HL-60/S4 (cell line): ENCODE measurements around the gene NSD1.

ENCODE experiments used
- in situ Hi-C: fragments of 300-500 bp; cut with MboI; formaldehyde crosslinking; loops from 2 replicates; pipeline ENCODE4 v1.14.3; 2022; ENCODE audit warnings: low sequenced_read_pairs

NSD1 gene

GRCh38 chr5:177269976-177270375 is 136.4 kb downstream of the NSD1 start:
- in situ Hi-C loops, result no loop called here

GRCh38 chr5:177270653-177271052 is 137.1 kb downstream of the NSD1 start:
- in situ Hi-C loops, result no loop called here

GRCh38 chr5:177271113-177271512 is 137.5 kb downstream of the NSD1 start:
- in situ Hi-C loops, result no loop called here

- in situ Hi-C loops, result no loop called here
These were observed 142.3 kb downstream of the NSD1 start for GRCh38 chr5:177275883-177276282.

GRCh38 chr5:177276886-177277285 is 143.3 kb downstream of the NSD1 start:
- in situ Hi-C loops, result no loop called here

DNA sequence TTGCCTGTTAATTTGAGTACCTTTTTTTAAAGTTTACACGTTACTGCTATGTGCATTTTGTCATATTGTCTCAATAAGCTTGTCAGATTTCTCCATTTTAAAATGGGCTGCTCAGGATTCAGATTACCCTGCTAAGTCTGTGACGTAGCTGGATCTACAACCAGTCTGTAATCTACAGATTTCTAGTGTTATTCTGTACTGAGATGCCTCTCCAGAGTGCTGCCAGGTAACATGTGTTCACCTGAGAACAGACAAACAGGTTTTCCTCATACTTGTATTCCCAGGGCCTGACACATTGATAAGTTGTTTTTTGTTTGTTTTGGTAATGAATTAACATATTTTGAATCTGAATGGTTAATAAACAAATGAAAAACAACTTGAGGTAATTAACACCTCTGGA is 154.6 kb downstream of the NSD1 start:
- in situ Hi-C loops, result no loop called here

- in situ Hi-C loops, result no loop called here
These were observed 157.4 kb downstream of the NSD1 start for GRCh38 chr5:177290816-177291596.

- in situ Hi-C loops, result no loop called here
These were observed 158.2 kb downstream of the NSD1 start for GRCh38 chr5:177291735-177292134.

GRCh38 chr5:177293819-177294581 is 160.4 kb downstream of the NSD1 start:
- in situ Hi-C loops, result no loop called here

DNA sequence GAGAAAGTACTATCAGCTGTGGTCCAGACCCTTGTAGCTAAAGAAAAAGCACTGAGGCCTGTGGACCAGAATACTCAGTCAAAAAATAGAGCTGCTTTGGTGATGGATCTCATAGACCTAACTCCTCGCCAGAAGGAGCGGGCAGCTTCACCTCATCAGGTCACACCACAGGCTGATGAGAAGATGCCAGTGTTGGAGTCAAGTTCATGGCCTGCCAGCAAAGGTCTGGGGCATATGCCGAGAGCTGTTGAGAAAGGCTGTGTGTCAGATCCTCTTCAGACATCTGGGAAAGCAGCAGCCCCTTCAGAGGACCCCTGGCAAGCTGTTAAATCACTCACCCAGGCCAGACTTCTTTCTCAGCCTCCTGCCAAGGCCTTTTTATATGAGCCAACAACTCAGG is 161.1 kb downstream of the NSD1 start:
- in situ Hi-C loops, result no loop called here

DNA sequence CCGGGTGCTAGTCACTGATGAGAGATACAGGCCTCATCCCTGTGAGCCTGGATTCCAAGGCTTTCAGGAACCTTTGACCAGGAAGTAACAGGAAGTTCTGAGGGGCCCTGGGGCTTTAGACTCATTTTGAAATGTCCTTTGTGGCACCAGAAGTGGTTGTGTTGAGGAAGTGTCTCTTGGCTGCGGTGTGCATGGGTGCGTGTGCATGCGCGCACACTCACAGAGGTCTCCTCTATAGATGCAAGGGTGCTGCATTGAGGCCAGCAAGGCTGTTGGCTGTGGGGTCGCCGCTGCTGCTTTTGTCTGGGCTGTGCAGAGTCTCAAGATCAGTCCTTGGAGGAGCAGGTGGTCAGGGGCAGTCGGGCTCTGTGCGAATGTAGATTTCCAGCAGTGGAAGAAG is 162.4 kb downstream of the NSD1 start:
- in situ Hi-C loops, result no loop called here

- in situ Hi-C loops, result no loop called here
These were observed 163.0 kb downstream of the NSD1 start for GRCh38 chr5:177296581-177296980.

GRCh38 chr5:177297922-177298321 is 164.3 kb downstream of the NSD1 start:
- in situ Hi-C loops, result no loop called here

- in situ Hi-C loops, result no loop called here
These were observed 166.1 kb downstream of the NSD1 start for GRCh38 chr5:177299697-177300096.

DNA sequence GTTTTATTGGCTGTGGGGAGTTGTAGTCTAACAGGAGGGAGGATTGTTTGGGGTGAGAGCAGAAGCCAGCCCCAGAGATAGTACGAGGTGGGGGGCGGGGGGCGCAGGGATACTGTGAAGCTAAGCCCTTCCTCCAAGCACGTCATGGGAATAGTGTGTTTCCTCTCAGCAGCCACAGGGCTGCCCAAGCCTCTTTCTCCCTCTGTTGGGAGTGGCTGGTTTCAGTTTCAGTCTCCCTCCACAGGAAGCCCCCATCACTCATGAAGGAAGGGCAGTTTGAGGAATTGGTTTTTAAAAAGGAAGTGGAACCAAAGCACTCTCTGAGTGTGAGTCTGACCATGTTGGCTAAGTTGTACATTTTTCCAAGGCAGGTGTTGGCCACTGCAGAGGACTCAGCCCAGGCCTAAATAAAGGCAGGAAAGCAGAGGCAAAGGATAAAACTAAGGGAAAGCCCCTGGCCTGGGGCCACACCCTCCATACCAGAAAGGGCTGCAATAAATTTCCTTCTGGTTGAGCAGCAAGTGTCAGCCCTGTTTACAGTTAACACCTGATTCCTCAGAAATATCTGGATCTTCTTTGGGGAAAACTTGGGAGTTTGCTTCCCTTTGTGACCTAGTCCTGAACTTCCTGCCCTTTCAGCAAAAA is 166.8 kb downstream of the NSD1 start:
- in situ Hi-C loops, result no loop called here

DNA sequence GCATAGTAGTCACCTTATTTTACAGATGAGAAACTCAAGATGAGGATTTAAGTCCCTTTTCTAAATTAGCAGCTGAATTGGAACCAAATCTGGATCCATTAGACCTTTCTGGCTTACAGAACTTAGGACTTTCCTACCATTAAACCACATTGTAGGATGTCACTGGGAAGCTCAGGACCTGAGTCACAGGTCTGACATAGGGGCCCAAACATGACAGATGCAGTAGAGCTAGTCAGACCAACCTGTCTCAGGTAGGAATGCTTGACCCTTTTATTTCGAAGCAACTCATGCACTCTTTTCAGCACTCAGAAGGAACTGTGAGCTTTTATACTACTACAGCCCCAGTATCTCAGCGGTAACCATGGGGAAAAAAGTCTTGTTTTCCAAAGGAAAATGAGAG is 167.4 kb downstream of the NSD1 start:
- in situ Hi-C loops, result no loop called here

GRCh38 chr5:177301503-177302165 is 168.1 kb downstream of the NSD1 start:
- in situ Hi-C loops, result no loop called here

DNA sequence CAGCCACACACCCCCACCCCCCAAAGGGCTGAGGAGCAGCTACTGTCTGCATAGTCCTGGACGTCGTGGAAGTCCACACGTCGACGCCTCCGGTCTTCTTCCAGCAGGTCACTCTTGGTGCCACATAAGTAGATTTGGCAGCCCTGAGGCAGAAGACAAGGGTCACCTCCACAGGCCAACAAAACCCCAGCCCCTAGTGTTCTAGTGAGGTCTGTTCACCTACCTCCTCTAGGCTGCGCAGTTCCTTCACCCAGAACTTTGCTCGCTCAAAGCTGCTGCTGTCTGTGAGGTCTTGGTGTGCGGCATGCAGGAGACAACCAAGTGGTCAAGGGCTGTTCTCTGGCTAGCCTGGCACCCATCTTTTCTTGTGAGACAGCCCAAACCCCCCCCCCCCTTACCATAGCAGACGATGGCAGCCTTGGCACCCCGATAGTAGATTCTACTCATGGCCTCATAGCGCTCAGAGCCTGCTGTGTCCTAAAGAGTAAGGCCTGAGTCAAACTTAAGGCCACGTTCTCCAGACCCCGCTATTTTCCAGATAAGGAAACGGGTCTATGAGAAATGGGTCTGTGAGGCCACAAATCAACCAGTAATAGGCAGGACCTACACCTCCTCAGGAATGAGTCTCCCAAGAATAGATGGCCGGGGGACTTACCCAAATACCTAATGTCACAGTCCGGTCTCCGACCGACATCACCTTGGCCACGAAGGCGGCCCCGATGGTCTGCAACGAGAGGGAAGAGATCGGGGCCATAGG is 169.0 kb downstream of the NSD1 start:
- in situ Hi-C loops, result no loop called here

- in situ Hi-C loops, result no loop called here
These were observed 169.8 kb downstream of the NSD1 start, which contains the start of the genes PRELID1 and RAB24 for GRCh38 chr5:177303121-177303924. PRELID1 (plus strand) TSS chr5:177303799; CDS start chr5:177303986, 187 bp downstream. RAB24 (minus strand) TSS chr5:177303719; CDS start chr5:177303288, 431 bp downstream.
